VCaP (cell line): ENCODE data around the gene SELENOM.
"Not testable (repeated sequence)": the region's sequence is repeated elsewhere in the genome, so short reads cannot be mapped to it uniquely, and the experiment has no call there.

ENCODE experiments used
- H3K27ac ChIP-seq: fragments of 450-650 bp; 2 replicates; pipeline ENCODE4 v1.5.1; 2017
- TF ChIP-seq, protein P1 (sequence below): fragments of 450-650 bp; conservative IDR thresholded peaks from 2 replicates; pipeline ENCODE4 v1.5.1; 2017; ENCODE audit warnings: mild to moderate bottlenecking, moderate library complexity

Gene SELENOM

DNA sequence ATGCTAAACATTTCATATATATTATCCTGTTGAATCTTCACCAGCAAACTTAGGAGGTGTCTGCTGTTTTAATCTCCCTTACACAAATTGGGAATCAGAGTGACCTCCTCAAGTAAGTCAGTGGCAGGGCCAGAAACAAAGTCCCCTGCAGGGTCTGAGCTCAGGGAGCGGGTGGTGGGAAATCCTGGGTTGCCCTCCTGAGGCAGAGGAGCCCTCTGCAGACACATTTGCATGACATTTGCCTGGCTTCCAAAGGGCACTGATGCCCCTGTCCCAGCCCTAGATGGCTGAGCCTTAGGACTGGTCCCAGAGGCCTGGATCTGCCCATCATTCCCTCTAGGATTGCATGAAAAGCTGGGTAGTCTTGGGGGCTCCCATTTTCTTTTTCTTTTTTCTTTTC, 13.3 kb upstream of the SELENOM start:
- TF ChIP-seq, protein P1, sequence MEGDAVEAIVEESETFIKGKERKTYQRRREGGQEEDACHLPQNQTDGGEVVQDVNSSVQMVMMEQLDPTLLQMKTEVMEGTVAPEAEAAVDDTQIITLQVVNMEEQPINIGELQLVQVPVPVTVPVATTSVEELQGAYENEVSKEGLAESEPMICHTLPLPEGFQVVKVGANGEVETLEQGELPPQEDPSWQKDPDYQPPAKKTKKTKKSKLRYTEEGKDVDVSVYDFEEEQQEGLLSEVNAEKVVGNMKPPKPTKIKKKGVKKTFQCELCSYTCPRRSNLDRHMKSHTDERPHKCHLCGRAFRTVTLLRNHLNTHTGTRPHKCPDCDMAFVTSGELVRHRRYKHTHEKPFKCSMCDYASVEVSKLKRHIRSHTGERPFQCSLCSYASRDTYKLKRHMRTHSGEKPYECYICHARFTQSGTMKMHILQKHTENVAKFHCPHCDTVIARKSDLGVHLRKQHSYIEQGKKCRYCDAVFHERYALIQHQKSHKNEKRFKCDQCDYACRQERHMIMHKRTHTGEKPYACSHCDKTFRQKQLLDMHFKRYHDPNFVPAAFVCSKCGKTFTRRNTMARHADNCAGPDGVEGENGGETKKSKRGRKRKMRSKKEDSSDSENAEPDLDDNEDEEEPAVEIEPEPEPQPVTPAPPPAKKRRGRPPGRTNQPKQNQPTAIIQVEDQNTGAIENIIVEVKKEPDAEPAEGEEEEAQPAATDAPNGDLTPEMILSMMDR, result no peak
- H3K27ac ChIP-seq, result no peak overlapping the region

DNA sequence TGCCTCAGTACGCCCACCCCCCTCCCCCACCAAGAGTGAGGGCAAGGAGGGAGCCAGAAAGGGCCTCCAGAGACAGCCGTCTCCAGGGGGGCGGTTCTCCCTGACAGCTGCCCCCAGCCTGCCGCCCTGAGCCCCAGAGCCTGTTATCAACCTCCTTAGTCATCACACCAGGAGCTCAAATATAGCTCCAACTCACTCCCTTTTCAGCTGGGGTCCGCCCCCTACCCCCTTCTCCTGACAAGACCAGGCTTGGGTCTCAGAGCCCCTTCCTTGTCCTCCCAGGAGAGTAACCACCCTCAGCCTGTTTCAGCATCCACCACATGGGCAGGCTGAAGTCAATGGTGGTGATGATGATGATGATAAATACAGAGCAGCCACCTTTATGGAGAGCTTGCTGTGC, 12.9 kb upstream of the SELENOM start:
- H3K27ac ChIP-seq, result no peak overlapping the region
- TF ChIP-seq, protein P1, result no peak

- TF ChIP-seq, protein P1, result no peak
- no peak overlapping the region for H3K27ac ChIP-seq
These were observed 11.8 kb upstream of the SELENOM start for GRCh38 chr22:31119026-31119717.

DNA sequence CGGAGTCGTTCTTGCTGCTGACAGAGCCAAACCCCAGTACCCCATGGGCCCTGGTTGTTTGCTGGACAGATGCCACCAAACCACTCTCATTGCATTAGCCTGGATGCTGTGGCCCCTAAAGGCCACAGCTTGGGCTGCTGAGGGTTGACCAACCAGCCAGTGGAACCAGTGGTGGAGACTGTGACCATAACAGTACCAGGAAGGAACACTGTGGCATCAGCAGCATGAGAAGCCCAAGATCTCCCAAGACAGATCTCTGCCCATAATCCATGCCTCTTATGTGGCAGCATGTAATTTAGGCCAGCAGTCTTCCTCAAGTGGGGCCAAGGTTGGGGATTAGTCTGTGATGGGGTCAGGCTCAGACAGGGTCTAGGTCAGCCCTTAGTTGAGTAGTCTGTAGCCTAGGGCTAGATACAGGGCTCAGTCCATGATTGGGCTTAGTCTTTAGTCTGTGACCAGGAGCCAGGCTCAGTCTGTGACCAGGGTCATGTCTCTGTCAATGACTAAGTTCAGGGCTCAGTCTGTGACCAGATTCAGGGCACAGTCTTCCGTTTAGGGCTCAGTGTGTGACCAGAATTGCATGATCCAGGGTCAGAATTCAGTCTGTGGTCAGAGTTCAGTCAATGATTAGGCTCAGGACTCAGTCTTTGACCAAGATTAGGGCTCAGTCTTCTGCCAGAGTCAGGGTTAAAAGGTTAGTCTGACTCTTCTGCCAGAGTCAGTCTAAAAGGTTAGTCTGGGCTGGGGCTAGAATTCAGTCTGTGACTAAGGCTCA, 10.9 kb upstream of the SELENOM start:
- no peak overlapping the region for H3K27ac ChIP-seq
- TF ChIP-seq, protein P1, result no peak

- not testable (repeated sequence) for H3K27ac ChIP-seq
These were observed 5.3 kb upstream of the SELENOM start for GRCh38 chr22:31112547-31113091.

- TF ChIP-seq, protein P1, result peak; percentile 52
- H3K27ac ChIP-seq, result peak overlapping the region; percentile 61; the same call in 1 of the 2 replicates
These were observed 488 bp upstream of the SELENOM start for GRCh38 chr22:31107894-31108218.

- TF ChIP-seq, protein P1, result no peak
- H3K27ac ChIP-seq, result no peak overlapping the region
These were observed 614 bp downstream of the SELENOM start for GRCh38 chr22:31106731-31107177.
